Aorta (tissue), 5 donors: Measurements from ENCODE around the gene REELD1. TPM values are rescaled to one million over a fixed set of nuclear protein-coding genes. Genes with fewer than 3 reads are reported as not detected.
A peak's percentile ranks its signal among the peaks of the same experiment; 100 is the strongest.

Experiments used
- ATAC-seq: fragments of 200-7000 bp; cut with Tn5 transposase; one replicate; pipeline ENCODE4 v1.9.1; 2022; ENCODE audit warnings: moderate library complexity; ENCODE audit not compliant: low FRiP score
- DNase-seq, 2 donors: peaks; one replicate each; pipeline ENCODE4 v3.0.0-alpha.2; 2020
- H3K27ac ChIP-seq, 2 donors: one replicate each; pipeline ENCODE4 v1.5.1; 2013; ENCODE audit warnings: low read length in 2 of 2, mild to moderate bottlenecking in 2 of 2, moderate library complexity in 2 of 2, control low read depth in 1 of 2, inconsistent platforms in 1 of 2, low read depth in 1 of 2
- H3K27me3 ChIP-seq, 2 donors: one replicate each; pipeline ENCODE4 v1.6.1; 2013; ENCODE audit warnings: control low read depth in 1 of 2, low read length in 1 of 2, mild to moderate bottlenecking in 1 of 2, moderate library complexity in 1 of 2; ENCODE audit not compliant: insufficient read depth in 2 of 2, control insufficient read depth in 1 of 2
- H3K36me3 ChIP-seq, 2 donors: one replicate each; pipeline ENCODE4 v1.6.1; 2013; ENCODE audit warnings: control low read depth in 1 of 2, low read length in 1 of 2, mild to moderate bottlenecking in 1 of 2; ENCODE audit not compliant: insufficient read depth in 2 of 2, control insufficient read depth in 1 of 2
- H3K4me1 ChIP-seq, 2 donors: one replicate each; pipeline ENCODE4 v1.6.1; 2013; ENCODE audit warnings: low read length in 2 of 2, control low read depth in 1 of 2, mild to moderate bottlenecking in 1 of 2, moderate library complexity in 1 of 2; ENCODE audit not compliant: insufficient read depth in 2 of 2, control insufficient read depth in 1 of 2
- H3K4me3 ChIP-seq, 2 donors: one replicate each; pipeline ENCODE4 v1.5.1; 2013; ENCODE audit warnings: low read length in 2 of 2, control low read depth in 1 of 2, mild to moderate bottlenecking in 1 of 2
- H3K9me3 ChIP-seq: one replicate; pipeline ENCODE4 v1.6.1; 2013; ENCODE audit warnings: mild to moderate bottlenecking, low read length; ENCODE audit not compliant: control insufficient read depth
- WGBS, 2 donors: extraction: QIAGEN DNeasy Blood & Tissue Kit; methylation state at CpG; one replicate each; pipeline ENCODE4 v1.1.7; 2013; 5-methylcytosine and 5-hydroxymethylcytosine counted together
- intact Hi-C, 2 donors: fragments of 100-400 bp; cut with DNase I; formaldehyde crosslinking; loops; one replicate each; pipeline versions ENCODE4 v1.14.2 to v1.15.0; 2022
- polyA plus RNA-seq, 2 donors: library from polyadenylated mRNA; stranded (reverse); fragments of 200-250 nt; gene quantifications; one replicate each; pipeline ENCODE4 v1.2.3, GENCODE V29; 2013
- total RNA-seq, 2 donors: library from RNA; stranded (reverse); fragmentation: NEBNext Ultra II Directional; extraction: Animal tissue kit (Norgen Biotek cat#: 25700); gene quantifications; one replicate each; pipeline ENCODE4 v1.2.1, GENCODE V29; 2021
- donor health status: healthy with polysubstance abuse.
- donor health status: Bipolar disorder and iron deficiency.
- donor health status: DM: no; HTN: no; CAD: no.
- donor health status: DM: no; HTN: no; CAD: no.
- donor health status: DM: yes; HTN: yes; CAD: no.

REELD1 gene
- total and polyA plus RNA-seq, 4 donors = 0.10 to 0.63 (median 0.29) TPM; not detected in 1

DNA sequence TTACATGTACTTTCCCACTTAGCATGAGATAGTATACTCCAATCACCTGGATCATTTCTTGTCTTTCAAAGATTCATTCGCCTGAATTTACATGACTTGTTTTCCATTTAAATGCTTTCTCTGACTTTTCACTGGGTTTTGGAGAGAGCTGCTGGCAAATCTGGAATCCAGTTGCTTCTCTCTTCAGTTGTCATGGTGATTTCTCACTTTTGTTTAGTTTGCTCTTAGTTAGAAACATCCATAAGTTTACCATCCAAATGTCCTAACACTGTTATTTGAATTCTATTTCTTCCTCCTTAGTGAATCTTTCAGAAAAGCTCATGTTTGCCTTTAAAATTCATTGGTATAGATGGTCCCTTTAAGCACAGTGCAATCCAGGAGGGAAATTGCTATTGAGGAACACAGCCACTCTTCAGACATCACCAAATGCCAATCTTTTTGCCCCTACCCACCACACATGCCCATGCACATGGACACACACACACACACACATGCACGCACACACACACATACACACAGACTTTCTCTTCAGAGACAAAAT lies 51.7 kb downstream of the REELD1 start:
- ATAC-seq = no peak
- Histone ChIP-seq H3K4me3 (no peak overlapping the region), H3K4me1 (no peaks in the 10 kb centered on the region), H3K27ac (no peak overlapping the region), H3K27me3 (no peaks in the 10 kb centered on the region), H3K36me3 (peaks cover 0 to 3% of the 10 kb centered on the region in 2 donors), H3K9me3 (no peaks in the 10 kb centered on the region)
- intact Hi-C loops = no loop called here
- DNase-seq = no peak
- 95 to 97% methylated on average over 2 of the region's 2 CpGs for WGBS, 2 donors

DNA sequence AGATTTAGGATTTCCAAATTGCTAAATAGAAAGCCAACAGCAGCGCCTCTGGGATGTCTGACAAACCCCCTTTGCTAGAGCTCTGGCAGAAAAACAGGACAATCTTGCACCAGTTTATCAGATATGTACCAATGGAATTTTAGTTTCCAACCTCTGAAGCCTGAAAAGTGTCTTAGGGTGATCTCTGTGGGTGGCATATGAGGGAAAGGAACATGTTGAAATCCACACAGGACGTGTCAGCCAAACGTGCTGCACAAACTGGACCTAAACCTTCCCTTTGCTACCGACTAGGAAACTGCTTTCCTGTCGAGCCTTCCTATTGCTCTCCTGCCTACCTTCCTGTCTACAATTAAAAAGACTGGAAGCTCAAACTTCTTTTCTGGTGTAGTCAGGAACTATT lies 53.5 kb downstream of the REELD1 start:
- ATAC-seq (peak; percentile 60), DNase-seq (no peak)
- H3K27me3 ChIP-seq = no peaks in the 10 kb centered on the region
- no peak overlapping the region for H3K4me3 ChIP-seq
- no peaks in the 10 kb centered on the region for H3K4me1 ChIP-seq
- H3K27ac ChIP-seq = no peak overlapping the region
- intact Hi-C loops = no loop called here
- whole genome bisulfite sequencing, 2 donors = 70 to 78% methylated on average over 5 of the region's 5 CpGs
- no peaks in the 10 kb centered on the region for H3K9me3 ChIP-seq
- H3K36me3 ChIP-seq = peaks cover 0 to 3% of the 10 kb centered on the region in 2 donors

DNA sequence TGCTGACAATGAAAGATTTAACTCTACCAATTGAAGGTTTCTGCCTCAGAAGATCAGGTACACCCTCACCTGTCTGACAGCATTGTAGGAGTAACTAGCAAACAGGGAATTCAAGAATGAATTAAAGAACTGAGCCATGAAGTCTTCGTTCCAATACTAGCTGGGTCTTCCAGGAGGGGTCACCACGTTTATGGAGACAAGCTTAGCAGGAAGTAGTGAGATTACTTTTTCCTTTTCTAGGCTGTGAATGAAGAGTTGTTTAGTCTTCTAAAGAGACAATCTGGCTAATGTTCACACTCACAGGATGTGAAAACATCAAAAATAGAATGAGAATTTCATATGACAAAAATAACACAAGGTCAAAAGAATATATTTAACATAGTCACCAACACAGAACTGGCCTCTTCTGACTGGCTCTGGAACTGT lies 54.9 kb downstream of the REELD1 start:
- no peaks in the 10 kb centered on the region for H3K27me3 ChIP-seq
- no peak overlapping the region for H3K27ac ChIP-seq
- DNase-seq = no peak
- no peak overlapping the region for H3K4me3 ChIP-seq
- no peak for ATAC-seq
- no peaks in the 10 kb centered on the region for H3K4me1 ChIP-seq
- no peaks in the 10 kb centered on the region for H3K9me3 ChIP-seq
- peaks cover 0 to 2% of the 10 kb centered on the region in 2 donors for H3K36me3 ChIP-seq
- WGBS, 2 donors = 58 to 68% methylated on average over 2 of the region's 2 CpGs
- intact Hi-C loops = no loop called here

DNA sequence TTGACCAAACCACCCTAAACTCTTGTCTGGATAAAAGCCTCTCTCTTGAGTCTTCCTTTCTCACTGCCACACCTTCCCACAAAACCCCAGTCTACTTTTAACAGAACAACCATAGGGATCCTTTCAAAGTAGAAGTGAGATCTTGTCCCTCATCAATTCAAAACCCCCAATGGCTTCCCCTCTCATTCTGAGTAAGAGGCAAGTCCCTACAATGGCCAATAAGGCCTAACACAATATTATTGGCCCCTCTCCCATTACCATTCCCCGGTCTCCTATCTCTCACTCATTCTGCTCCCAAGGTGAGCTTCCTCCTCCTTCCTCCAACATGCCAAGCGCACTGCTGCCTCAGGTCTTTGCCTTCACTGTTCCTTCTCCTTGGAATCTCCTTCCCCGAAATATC lies 57.1 kb downstream of the REELD1 start:
- ATAC-seq = no peak
- DNase-seq = no peak
- no peaks in the 10 kb centered on the region for H3K9me3 ChIP-seq
- no peak overlapping the region for H3K4me3 ChIP-seq
- peaks cover 0 to 2% of the 10 kb centered on the region in 2 donors for H3K36me3 ChIP-seq
- 98 to 99% methylated on average over 3 of the region's 3 CpGs for WGBS, 2 donors
- no peaks in the 10 kb centered on the region for H3K27me3 ChIP-seq
- intact Hi-C loops = no loop called here
- no peak overlapping the region for H3K27ac ChIP-seq
- H3K4me1 ChIP-seq = no peaks in the 10 kb centered on the region

DNA sequence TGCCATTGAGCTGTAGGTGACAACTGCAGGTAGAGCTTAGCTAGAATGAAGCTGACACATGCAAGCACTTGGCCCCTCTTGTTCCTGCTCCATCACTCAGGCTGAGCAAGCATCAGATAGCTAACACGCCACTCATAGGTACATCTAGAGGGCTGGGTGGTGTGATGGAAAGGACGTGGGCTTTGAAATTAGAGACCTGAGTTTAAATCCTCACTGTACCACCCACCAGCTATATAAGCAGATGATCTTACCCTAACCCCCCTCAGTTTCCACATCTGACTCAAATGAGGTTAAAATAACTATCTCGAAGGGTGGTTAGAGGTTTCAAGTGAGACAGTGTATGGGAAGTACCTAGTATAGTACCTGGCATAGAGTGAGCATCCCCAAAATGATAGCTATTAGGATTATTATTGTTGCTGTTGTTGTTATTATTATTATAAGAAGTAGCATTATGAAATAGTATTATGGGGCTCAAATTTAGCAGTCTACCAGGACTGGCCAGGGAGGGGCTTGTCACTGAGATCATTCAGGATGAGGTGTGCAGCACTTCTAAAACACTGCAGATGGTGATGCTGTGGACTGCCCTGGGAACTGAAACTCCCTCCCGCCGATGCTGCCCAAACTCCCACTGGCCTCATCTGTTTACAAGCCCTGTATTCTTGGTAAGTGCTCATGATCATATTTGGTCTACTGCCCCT lies 59.0 kb downstream of the REELD1 start:
- H3K27me3 ChIP-seq = no peaks in the 10 kb centered on the region
- H3K4me3 ChIP-seq = no peak overlapping the region
- no peak for DNase-seq
- H3K36me3 ChIP-seq = no peaks in the 10 kb centered on the region
- ATAC-seq = no peak
- H3K27ac ChIP-seq = no peak overlapping the region
- 95 to 96% methylated on average over 5 of the region's 5 CpGs for WGBS, 2 donors
- H3K4me1 ChIP-seq = no peaks in the 10 kb centered on the region
- no peaks in the 10 kb centered on the region for H3K9me3 ChIP-seq
- intact Hi-C loops = no loop called here

DNA sequence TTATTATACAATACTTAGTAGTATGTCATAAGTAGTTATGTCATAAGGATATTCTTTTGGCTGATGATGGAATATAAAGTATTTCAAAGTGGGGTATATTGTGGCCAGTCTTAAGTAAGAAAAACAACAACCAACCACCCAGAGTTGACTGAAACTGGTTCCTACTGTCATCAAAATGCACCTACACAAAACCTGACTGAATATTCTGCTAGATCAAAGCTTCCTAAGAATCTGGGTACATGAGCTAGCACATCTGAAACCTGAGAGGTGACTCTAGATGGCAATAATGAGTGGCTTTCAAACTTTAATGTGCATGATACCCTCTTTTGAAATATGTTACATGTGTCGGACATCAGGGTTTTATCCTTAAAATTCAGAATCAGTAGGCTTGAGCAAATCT lies 60.4 kb downstream of the REELD1 start:
- DNase-seq (no peak), ATAC-seq (no peak)
- no peaks in the 10 kb centered on the region for H3K4me1 ChIP-seq
- H3K36me3 ChIP-seq = no peaks in the 10 kb centered on the region
- H3K4me3 ChIP-seq = no peak overlapping the region
- no peaks in the 10 kb centered on the region for H3K9me3 ChIP-seq
- intact Hi-C loops = no loop called here
- 98 to 100% methylated on average over 1 of the region's 1 CpG for WGBS, 2 donors
- H3K27me3 ChIP-seq = no peaks in the 10 kb centered on the region
- no peak overlapping the region for H3K27ac ChIP-seq

DNA sequence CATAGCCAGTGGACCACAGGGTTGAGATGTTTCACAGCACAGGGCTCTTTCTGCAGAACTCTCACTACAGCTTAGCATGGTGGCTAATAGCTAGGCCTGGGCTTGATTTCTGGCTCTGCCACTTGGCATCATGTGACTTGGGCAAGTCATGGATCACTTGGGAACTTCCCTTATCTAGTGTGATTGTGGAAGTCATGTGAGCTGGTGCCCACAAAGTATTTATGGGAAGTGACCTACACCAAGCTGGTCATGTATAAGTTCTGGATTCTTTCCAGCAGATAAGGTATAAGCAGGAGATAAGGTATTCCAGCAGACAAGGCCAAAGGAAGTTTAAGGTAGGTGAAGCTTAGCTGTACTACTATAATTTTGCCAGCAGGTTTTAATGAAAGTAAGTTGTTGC lies 61.0 kb downstream of the REELD1 start:
- no peak overlapping the region for H3K4me3 ChIP-seq
- no peaks in the 10 kb centered on the region for H3K27me3 ChIP-seq
- no peak overlapping the region for H3K27ac ChIP-seq
- no peaks in the 10 kb centered on the region for H3K36me3 ChIP-seq
- ATAC-seq = no peak
- H3K9me3 ChIP-seq = no peaks in the 10 kb centered on the region
- DNase-seq = no peak
- H3K4me1 ChIP-seq = no peaks in the 10 kb centered on the region
- intact Hi-C loops = no loop called here

DNA sequence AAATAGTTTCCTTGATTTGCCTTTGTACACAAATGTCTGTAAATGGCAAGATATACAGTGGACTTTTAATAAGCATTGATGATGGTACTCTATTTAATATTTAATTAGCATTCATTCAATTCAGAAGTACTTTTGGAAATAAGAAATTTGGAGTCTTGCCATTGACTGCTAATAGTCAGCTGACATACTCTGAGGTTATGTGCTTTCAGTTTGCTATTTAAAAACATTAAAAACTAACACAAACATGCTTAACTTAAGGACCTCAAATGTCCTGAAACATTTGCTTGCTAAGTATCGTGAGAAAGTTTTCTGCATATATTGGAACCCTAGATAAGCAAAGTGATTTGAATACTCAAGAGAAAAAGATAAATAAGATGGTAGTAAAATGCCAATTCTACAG lies 64.6 kb downstream of the REELD1 start:
- WGBS, 2 donors = 7 to 8% methylated on average over 1 of the region's 1 CpG
- intact Hi-C loops = no loop called here

More for the DNA sequence above, 64.6 kb downstream of the REELD1 start:
- H3K27me3 ChIP-seq = no peaks in the 10 kb centered on the region
- H3K4me3 ChIP-seq = no peak overlapping the region
- H3K36me3 ChIP-seq = no peaks in the 10 kb centered on the region
- no peaks in the 10 kb centered on the region for H3K9me3 ChIP-seq
- H3K27ac ChIP-seq = no peak overlapping the region
- H3K4me1 ChIP-seq = no peaks in the 10 kb centered on the region
- DNase-seq (no peak), ATAC-seq (no peak)
